HepG2 (cell line): Measurements from ENCODE around the gene JAKMIP2. TPM values are rescaled to one million over a fixed set of nuclear protein-coding genes. Genes with fewer than 3 reads are reported as not detected.
A peak's percentile ranks its signal among the peaks of the same experiment; 100 is the strongest.

Experiments used
- ASH2L ChIP-seq: fragments of 300-600, 200-600 bp; sonication (generic); IDR thresholded peaks from 2 replicates; pipeline ENCODE4 v1.7.0; 2017; ENCODE audit warnings: low read depth, mild to moderate bottlenecking, moderate library complexity, mixed read lengths, low read length; ENCODE audit not compliant: insufficient read length
- HNF4A ChIP-seq: sonication (generic); formaldehyde crosslinking; IDR thresholded peaks from 2 replicates; pipeline ENCODE4 v1.4.0; 2020; ENCODE audit warnings: missing genetic modification reagents
- PPARG ChIP-seq: conservative IDR thresholded peaks from 2 replicates; pipeline ENCODE4 v1.6.1; 2016; ENCODE audit warnings: missing biosample characterization, missing genetic modification reagents
- RAD21 ChIP-seq: fragments of 450-650 bp; formaldehyde crosslinking; IDR thresholded peaks from 2 replicates; pipeline ENCODE4 v1.5.0; 2020; ENCODE audit warnings: mild to moderate bottlenecking
- RARA ChIP-seq: IDR thresholded peaks from 2 replicates; pipeline ENCODE4 v1.6.1; 2016; ENCODE audit warnings: missing genetic modification reagents, missing compliant biosample characterization
- SMARCC2 ChIP-seq: fragments of 450-650 bp; IDR thresholded peaks from 2 replicates; pipeline ENCODE4 v1.6.1; 2017; ENCODE audit warnings: antibody characterized with exemption, mild to moderate bottlenecking
- SOX13 ChIP-seq, 3 experiments: fragments of 450-650 bp in 1 of 3; sonication (generic) in 1 of 3; formaldehyde crosslinking in 1 of 3; IDR thresholded peaks in 2 of 3; conservative IDR thresholded peaks in 1 of 3; 2 replicates each; pipeline versions ENCODE4 v1.5.0 to v1.6.1; 2016 to 2020; ENCODE audit warnings: antibody characterized with exemption in 1 of 3, mild to moderate bottlenecking in 1 of 3, missing compliant biosample characterization in 1 of 3, missing genetic modification reagents in 1 of 3, moderate library complexity in 1 of 3
- WIZ ChIP-seq: sonication (generic); formaldehyde crosslinking; IDR thresholded peaks from 2 replicates; pipeline ENCODE4 v1.5.1; 2020; ENCODE audit warnings: mild to moderate bottlenecking, missing genetic modification reagents
- ZFAT ChIP-seq: sonication (generic); formaldehyde crosslinking; conservative IDR thresholded peaks from 2 replicates; pipeline ENCODE4 v1.8.1; 2023; ENCODE audit warnings: missing genetic modification reagents, inconsistent platforms
- ZFP1 ChIP-seq: IDR thresholded peaks from 2 replicates; pipeline ENCODE4 v1.6.1; 2016
- ZNF501 ChIP-seq: sonication (generic); formaldehyde crosslinking; IDR thresholded peaks from 2 replicates; pipeline ENCODE4 v1.5.1; 2020; ENCODE audit warnings: mild to moderate bottlenecking, moderate library complexity, missing genetic modification reagents
- ZNF720 ChIP-seq: sonication (generic); formaldehyde crosslinking; IDR thresholded peaks from 2 replicates; pipeline ENCODE4 v1.4.0; 2020; ENCODE audit warnings: missing genetic modification reagents
- ZNF766 ChIP-seq: sonication (generic); formaldehyde crosslinking; IDR thresholded peaks from 2 replicates; pipeline ENCODE4 v1.5.0; 2020; ENCODE audit warnings: missing genetic modification reagents, borderline replicate concordance
- ZSCAN9 ChIP-seq: IDR thresholded peaks from 2 replicates; pipeline ENCODE4 v1.6.1; 2016; ENCODE audit warnings: borderline replicate concordance
- polyA plus RNA-seq, 8 experiments: library from polyadenylated mRNA; depleted of rRNA in 3 of 8; stranded (reverse) in 7 of 8; unstranded in 1 of 8; fragments of >200 nt; fragmentation: Illumina TruSeq in 4 of 8; extraction: Trizol in 4 of 8; gene quantifications; 2 replicates each; pipeline versions ENCODE4 v1.2.1 to v1.2.3, GENCODE V29; 2011 to 2016; ENCODE audit warnings: low read depth in 4 of 8, missing spikeins in 1 of 8, mixed read lengths in 1 of 8; ENCODE audit not compliant: insufficient read depth in 1 of 8
- total RNA-seq, 5 experiments: library from RNA; depleted of rRNA; stranded (reverse); fragments of >200 nt; fragmentation: Illumina TruSeq; extraction: Trizol; gene quantifications; 2 replicates each; pipeline ENCODE4 v1.2.3, GENCODE V29; 2016; ENCODE audit warnings: low read depth in 1 of 5
- TF ChIP-seq, protein P1 (sequence below), 2 experiments: sonication (generic) in 1 of 2; formaldehyde crosslinking in 1 of 2; IDR thresholded peaks; 2 replicates each; pipeline versions ENCODE4 v1.4.0 to v1.6.1; 2016 to 2020; ENCODE audit warnings: borderline replicate concordance in 1 of 2, low read depth in 1 of 2, mild to moderate bottlenecking in 1 of 2, missing genetic modification reagents in 1 of 2
- TF ChIP-seq, protein P2 (sequence below): sonication (generic); formaldehyde crosslinking; IDR thresholded peaks from 2 replicates; pipeline ENCODE4 v1.4.0; 2020; ENCODE audit warnings: mild to moderate bottlenecking, missing genetic modification reagents
- TF ChIP-seq, protein P3 (sequence below): sonication (generic); formaldehyde crosslinking; conservative IDR thresholded peaks from 2 replicates; pipeline ENCODE4 v1.4.0; 2020; ENCODE audit warnings: missing genetic modification reagents
- TF ChIP-seq, protein P4 (sequence below): sonication (generic); formaldehyde crosslinking; IDR thresholded peaks from 2 replicates; pipeline ENCODE4 v1.5.0; 2020; ENCODE audit warnings: missing genetic modification reagents
- TF ChIP-seq, protein P5 (sequence below): IDR thresholded peaks from 2 replicates; pipeline ENCODE4 v1.6.1; 2016
- TF ChIP-seq, protein P6 (sequence below): sonication (generic); formaldehyde crosslinking; IDR thresholded peaks from 2 replicates; pipeline ENCODE4 v1.5.1; 2020; ENCODE audit warnings: missing genetic modification reagents, mild to moderate bottlenecking, borderline replicate concordance

Gene JAKMIP2
- total and polyA plus RNA-seq, 2 of the 13 experiments (the other 11 are each of a cell fraction or from before 2014, with no cell fraction given) = 0.04 to 2.1 TPM

DNA sequence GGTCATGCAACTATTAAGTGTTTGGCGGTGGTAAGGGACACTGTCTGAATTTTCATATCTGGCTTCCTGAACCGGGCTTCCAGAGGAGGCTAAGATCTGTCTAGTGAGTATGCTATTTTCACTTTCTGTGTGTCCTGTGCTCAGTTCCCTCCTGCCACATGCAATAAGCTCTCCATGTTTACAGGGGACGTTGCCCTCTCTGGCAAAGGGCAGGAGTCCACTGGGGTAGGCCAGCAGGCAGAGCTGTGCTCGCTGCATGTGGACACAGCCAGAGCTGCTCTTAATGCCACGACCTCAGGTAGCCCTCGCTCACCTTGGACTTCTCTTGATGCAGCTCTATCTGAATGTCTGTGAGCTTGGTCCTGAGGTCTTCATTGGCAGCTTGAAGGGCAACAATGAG, 111.2 kb downstream of the JAKMIP2 start (continued):
- TF ChIP-seq, protein P1, sequence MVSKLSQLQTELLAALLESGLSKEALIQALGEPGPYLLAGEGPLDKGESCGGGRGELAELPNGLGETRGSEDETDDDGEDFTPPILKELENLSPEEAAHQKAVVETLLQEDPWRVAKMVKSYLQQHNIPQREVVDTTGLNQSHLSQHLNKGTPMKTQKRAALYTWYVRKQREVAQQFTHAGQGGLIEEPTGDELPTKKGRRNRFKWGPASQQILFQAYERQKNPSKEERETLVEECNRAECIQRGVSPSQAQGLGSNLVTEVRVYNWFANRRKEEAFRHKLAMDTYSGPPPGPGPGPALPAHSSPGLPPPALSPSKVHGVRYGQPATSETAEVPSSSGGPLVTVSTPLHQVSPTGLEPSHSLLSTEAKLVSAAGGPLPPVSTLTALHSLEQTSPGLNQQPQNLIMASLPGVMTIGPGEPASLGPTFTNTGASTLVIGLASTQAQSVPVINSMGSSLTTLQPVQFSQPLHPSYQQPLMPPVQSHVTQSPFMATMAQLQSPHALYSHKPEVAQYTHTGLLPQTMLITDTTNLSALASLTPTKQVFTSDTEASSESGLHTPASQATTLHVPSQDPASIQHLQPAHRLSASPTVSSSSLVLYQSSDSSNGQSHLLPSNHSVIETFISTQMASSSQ (IDR thresholded peaks at IDR 0.05; ENCODE audit: low read depth) = no peak
- TF ChIP-seq, protein P1 (CRISPR knock-in tag; IDR thresholded peaks at IDR 0.05; ENCODE audit: borderline replicate concordance) = no peak
- peak; percentile 37; the same call in 1 of the 2 replicates for TF ChIP-seq PPARG (CRISPR knock-in tag)
- TF ChIP-seq, protein P2, sequence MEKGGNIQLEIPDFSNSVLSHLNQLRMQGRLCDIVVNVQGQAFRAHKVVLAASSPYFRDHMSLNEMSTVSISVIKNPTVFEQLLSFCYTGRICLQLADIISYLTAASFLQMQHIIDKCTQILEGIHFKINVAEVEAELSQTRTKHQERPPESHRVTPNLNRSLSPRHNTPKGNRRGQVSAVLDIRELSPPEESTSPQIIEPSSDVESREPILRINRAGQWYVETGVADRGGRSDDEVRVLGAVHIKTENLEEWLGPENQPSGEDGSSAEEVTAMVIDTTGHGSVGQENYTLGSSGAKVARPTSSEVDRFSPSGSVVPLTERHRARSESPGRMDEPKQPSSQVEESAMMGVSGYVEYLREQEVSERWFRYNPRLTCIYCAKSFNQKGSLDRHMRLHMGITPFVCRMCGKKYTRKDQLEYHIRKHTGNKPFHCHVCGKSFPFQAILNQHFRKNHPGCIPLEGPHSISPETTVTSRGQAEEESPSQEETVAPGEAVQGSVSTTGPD (CRISPR knock-in tag) = peak; percentile 70
- TF ChIP-seq RAD21 (CRISPR knock-in tag) = peak; percentile 24; the same call in 1 of the 2 replicates
- no peak for TF ChIP-seq SMARCC2
- TF ChIP-seq, protein P3, sequence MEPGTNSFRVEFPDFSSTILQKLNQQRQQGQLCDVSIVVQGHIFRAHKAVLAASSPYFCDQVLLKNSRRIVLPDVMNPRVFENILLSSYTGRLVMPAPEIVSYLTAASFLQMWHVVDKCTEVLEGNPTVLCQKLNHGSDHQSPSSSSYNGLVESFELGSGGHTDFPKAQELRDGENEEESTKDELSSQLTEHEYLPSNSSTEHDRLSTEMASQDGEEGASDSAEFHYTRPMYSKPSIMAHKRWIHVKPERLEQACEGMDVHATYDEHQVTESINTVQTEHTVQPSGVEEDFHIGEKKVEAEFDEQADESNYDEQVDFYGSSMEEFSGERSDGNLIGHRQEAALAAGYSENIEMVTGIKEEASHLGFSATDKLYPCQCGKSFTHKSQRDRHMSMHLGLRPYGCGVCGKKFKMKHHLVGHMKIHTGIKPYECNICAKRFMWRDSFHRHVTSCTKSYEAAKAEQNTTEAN = no peak
- TF ChIP-seq, protein P4, sequence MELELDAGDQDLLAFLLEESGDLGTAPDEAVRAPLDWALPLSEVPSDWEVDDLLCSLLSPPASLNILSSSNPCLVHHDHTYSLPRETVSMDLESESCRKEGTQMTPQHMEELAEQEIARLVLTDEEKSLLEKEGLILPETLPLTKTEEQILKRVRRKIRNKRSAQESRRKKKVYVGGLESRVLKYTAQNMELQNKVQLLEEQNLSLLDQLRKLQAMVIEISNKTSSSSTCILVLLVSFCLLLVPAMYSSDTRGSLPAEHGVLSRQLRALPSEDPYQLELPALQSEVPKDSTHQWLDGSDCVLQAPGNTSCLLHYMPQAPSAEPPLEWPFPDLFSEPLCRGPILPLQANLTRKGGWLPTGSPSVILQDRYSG = no peak
- no peak for TF ChIP-seq SOX13 (IDR thresholded peaks at IDR 0.05)
- TF ChIP-seq SOX13 (CRISPR knock-in tag; conservative IDR thresholded peaks at IDR 0.05 in 1 of 2, IDR thresholded peaks at IDR 0.05 in 1 of 2) = peak in 1 of 2 experiments; percentile 56; a peak in 1 of 4 replicates
- TF ChIP-seq ZFAT (CRISPR knock-in tag) = no peak
- TF ChIP-seq, protein P5, sequence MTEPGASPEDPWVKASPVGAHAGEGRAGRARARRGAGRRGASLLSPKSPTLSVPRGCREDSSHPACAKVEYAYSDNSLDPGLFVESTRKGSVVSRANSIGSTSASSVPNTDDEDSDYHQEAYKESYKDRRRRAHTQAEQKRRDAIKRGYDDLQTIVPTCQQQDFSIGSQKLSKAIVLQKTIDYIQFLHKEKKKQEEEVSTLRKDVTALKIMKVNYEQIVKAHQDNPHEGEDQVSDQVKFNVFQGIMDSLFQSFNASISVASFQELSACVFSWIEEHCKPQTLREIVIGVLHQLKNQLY = peak; percentile 55; the same call in 1 of the 2 replicates
- TF ChIP-seq ASH2L = no peak
- TF ChIP-seq, protein P6, sequence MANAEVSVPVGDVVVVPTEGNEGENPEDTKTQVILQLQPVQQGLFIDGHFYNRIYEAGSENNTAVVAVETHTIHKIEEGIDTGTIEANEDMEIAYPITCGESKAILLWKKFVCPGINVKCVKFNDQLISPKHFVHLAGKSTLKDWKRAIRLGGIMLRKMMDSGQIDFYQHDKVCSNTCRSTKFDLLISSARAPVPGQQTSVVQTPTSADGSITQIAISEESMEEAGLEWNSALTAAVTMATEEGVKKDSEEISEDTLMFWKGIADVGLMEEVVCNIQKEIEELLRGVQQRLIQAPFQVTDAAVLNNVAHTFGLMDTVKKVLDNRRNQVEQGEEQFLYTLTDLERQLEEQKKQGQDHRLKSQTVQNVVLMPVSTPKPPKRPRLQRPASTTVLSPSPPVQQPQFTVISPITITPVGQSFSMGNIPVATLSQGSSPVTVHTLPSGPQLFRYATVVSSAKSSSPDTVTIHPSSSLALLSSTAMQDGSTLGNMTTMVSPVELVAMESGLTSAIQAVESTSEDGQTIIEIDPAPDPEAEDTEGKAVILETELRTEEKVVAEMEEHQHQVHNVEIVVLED = no peak
- no peak for TF ChIP-seq ZNF766 (CRISPR knock-in tag)
- peak; percentile 98 for TF ChIP-seq HNF4A (CRISPR knock-in tag)
- peak; percentile 52; the same call in 1 of the 2 replicates for TF ChIP-seq ZSCAN9 (CRISPR knock-in tag)
- peak; percentile 88 for TF ChIP-seq RARA
- TF ChIP-seq ZFP1 = no peak
- no peak for TF ChIP-seq ZNF720 (CRISPR knock-in tag)
- peak; percentile 48; the same call in 1 of the 2 replicates for TF ChIP-seq ZNF501 (CRISPR knock-in tag)
- TF ChIP-seq WIZ (CRISPR knock-in tag) = 0 out of 2 replicates have a peak, but pooled peaks have one; percentile 77
